Endothelial cell of umbilical vein (primary cell): ENCODE results near the gene COX10. TPM values are rescaled to one million over a fixed set of nuclear protein-coding genes. Genes with fewer than 3 reads are reported as not detected.

Experiments
- BruUV-seq: library from RNA; stranded (reverse); fragments of 400-500 nt; replicated peaks from 2 replicates; lab custom pipeline; 2021; lab: Mats Ljungman, UMichigan
- CTCF ChIA-PET: fragments of 300-600, 350-600 bp; sonication (Branson Sonifier 250); formaldehyde crosslinking; loops from one replicate; lab custom pipeline; 2021; ENCODE audit warnings: antibody characterized with exemption, inconsistent platforms; lab: Charles Lee
- POLR2A ChIA-PET: fragments of 300-600, 350-600 bp; sonication (Branson Sonifier 250); formaldehyde crosslinking; loops from one replicate; lab custom pipeline; 2021; ENCODE audit warnings: antibody characterized with exemption, inconsistent platforms; lab: Charles Lee
- DNase-seq: peaks from one replicate; pipeline ENCODE4 v3.0.0-alpha.2; 2011; ENCODE audit warnings: low read depth, low spot score
- FAIRE-seq: peaks from 2 replicates; lab custom pipeline; 2011; peaks lifted over from hg19 to GRCh38; lab: Jason Lieb, UNC
- H2AFZ ChIP-seq: 2 replicates; pipeline ENCODE4 v1.6.0; 2012; ENCODE audit warnings: low read depth, low read length, control low read depth, inconsistent platforms
- H3K27ac ChIP-seq: 2 replicates; pipeline ENCODE4 v1.5.1; 2011; ENCODE audit warnings: low read depth, mild to moderate bottlenecking, control low read depth, low read length, moderate library complexity; ENCODE audit not compliant: insufficient read depth
- H3K27me3 ChIP-seq, 2 experiments: 2 replicates each; pipeline versions ENCODE4 v1.6.0 to v1.6.1; 2011; ENCODE audit warnings: low read length in 2 of 2, mixed read lengths in 1 of 2; ENCODE audit not compliant: control insufficient read depth in 2 of 2, insufficient read depth in 2 of 2
- H3K36me3 ChIP-seq, 2 experiments: 2 replicates in 1 of 2; 3 replicates in 1 of 2; pipeline ENCODE4 v1.5.1; 2011; ENCODE audit warnings: low read length in 2 of 2, mild to moderate bottlenecking in 1 of 2, moderate library complexity in 1 of 2; ENCODE audit not compliant: control insufficient read depth in 2 of 2, insufficient read depth in 2 of 2; ENCODE audit errors: extremely low read depth in 1 of 2
- H3K4me1 ChIP-seq: 3 replicates; pipeline ENCODE4 v1.5.1; 2011; ENCODE audit warnings: mild to moderate bottlenecking, low read length; ENCODE audit not compliant: control insufficient read depth, insufficient read depth; ENCODE audit errors: extremely low read depth
- H3K4me2 ChIP-seq: 2 replicates; pipeline ENCODE4 v1.6.1; 2011; ENCODE audit warnings: low read length, control low read depth, mixed read lengths; ENCODE audit not compliant: insufficient read depth
- H3K4me3 ChIP-seq, 3 experiments: fragments of 200-600 bp in 1 of 3; sonication (generic), shearing (Covaris generic) in 1 of 3; replicated peaks in 1 of 3; 2 replicates each; pipeline ENCODE4 v1.5.1; 2011 to 2016; ENCODE audit warnings: control low read depth in 3 of 3, low read length in 3 of 3, mild to moderate bottlenecking in 2 of 3, inconsistent platforms in 1 of 3, low read depth in 1 of 3, moderate library complexity in 1 of 3; ENCODE audit not compliant: insufficient read depth in 1 of 3
- H3K79me2 ChIP-seq: 2 replicates; pipeline ENCODE4 v1.6.0; 2012; ENCODE audit warnings: low read length, inconsistent platforms; ENCODE audit not compliant: control insufficient read depth, insufficient read depth
- H3K9ac ChIP-seq: replicated peaks from 2 replicates; pipeline ENCODE3; 2011; ENCODE audit warnings: low read length, control low read depth; ENCODE audit not compliant: insufficient read depth; ENCODE audit errors: extremely low read depth
- H3K9me1 ChIP-seq: replicated peaks from 3 replicates; pipeline ENCODE4 v1.6.0; 2011; ENCODE audit warnings: mild to moderate bottlenecking, low read length; ENCODE audit not compliant: control insufficient read depth, insufficient read depth; ENCODE audit errors: extremely low read depth
- H3K9me3 ChIP-seq: replicated peaks from 2 replicates; pipeline ENCODE4 v1.5.1; 2012; ENCODE audit warnings: low read length, inconsistent platforms; ENCODE audit not compliant: control insufficient read depth, insufficient read depth
- H4K20me1 ChIP-seq: replicated peaks from 2 replicates; pipeline ENCODE3; 2011; ENCODE audit warnings: mild to moderate bottlenecking, low read length; ENCODE audit not compliant: control insufficient read depth, insufficient read depth; ENCODE audit errors: extremely low read depth
- EZH2 ChIP-seq: IDR thresholded peaks from 2 replicates; pipeline ENCODE4 v1.6.1; 2012; ENCODE audit warnings: borderline replicate concordance, low read depth, mild to moderate bottlenecking, moderate library complexity, low read length, inconsistent platforms; ENCODE audit not compliant: severe bottlenecking
- FOS ChIP-seq: IDR thresholded peaks from 2 replicates; pipeline ENCODE4 v1.6.1; 2011; ENCODE audit warnings: mild to moderate bottlenecking, low read length, moderate library complexity, borderline replicate concordance; ENCODE audit not compliant: insufficient read depth
- GATA2 ChIP-seq: IDR thresholded peaks from 2 replicates; pipeline ENCODE4 v1.7.0; 2011; ENCODE audit warnings: low read depth, mild to moderate bottlenecking, moderate library complexity, mixed read lengths, low read length; ENCODE audit not compliant: insufficient read length, insufficient read depth
- JUN ChIP-seq: IDR thresholded peaks from 2 replicates; pipeline ENCODE4 v1.6.1; 2011; ENCODE audit warnings: borderline replicate concordance, low read depth; ENCODE audit not compliant: insufficient read length, insufficient read depth
- MYC ChIP-seq: IDR thresholded peaks from one replicate; pipeline ENCODE4 v1.6.1; 2011; ENCODE audit warnings: mild to moderate bottlenecking, low read depth, low read length
- POLR2A ChIP-seq: IDR thresholded peaks from 2 replicates; pipeline ENCODE4 v1.6.1; 2012; ENCODE audit warnings: low read depth, mild to moderate bottlenecking, control low read depth, low read length
- POLR2AphosphoS5 ChIP-seq: IDR thresholded peaks from 2 replicates; pipeline ENCODE4 v1.6.1; 2012; ENCODE audit warnings: low read depth, mild to moderate bottlenecking, control low read depth, low read length, moderate library complexity; ENCODE audit not compliant: insufficient read depth
- dilution Hi-C: fragments of 300-500 bp; cut with MboI; formaldehyde crosslinking; loops from one replicate; pipeline ENCODE4 v1.15.0; 2019; ENCODE audit warnings: low sequenced_read_pairs; ENCODE audit not compliant: extremely low pct_ligation_motif_present
- intact Hi-C: fragments of 100-400 bp; cut with micrococcal nuclease; formaldehyde crosslinking; loops from one replicate; pipeline ENCODE4 v1.10.0; 2022
- polyA plus RNA-seq, 4 experiments: library from polyadenylated mRNA; depleted of rRNA in 3 of 4; stranded (reverse) in 3 of 4; unstranded in 1 of 4; fragments of >200 nt; gene quantifications; 2 replicates each; pipeline versions ENCODE4 v1.2.1 to v1.2.3, GENCODE V29; 2011 to 2012; ENCODE audit warnings: missing spikeins in 1 of 4
- total RNA-seq: library from RNA; stranded (reverse); gene quantifications from 2 replicates; pipeline ENCODE4 v1.2.3, GENCODE V29; 2021
- TF ChIP-seq, protein P1 (sequence below), 2 donors: IDR thresholded peaks; 1 replicate in 1 of 2; 2 replicates in 1 of 2; pipeline ENCODE4 v1.5.1; 2011; ENCODE audit warnings: low read length in 2 of 2, mild to moderate bottlenecking in 2 of 2, moderate library complexity in 2 of 2, control low read depth in 1 of 2, inconsistent platforms in 1 of 2, low read depth in 1 of 2; ENCODE audit not compliant: insufficient read depth in 1 of 2; ENCODE audit errors: extremely low read depth in 1 of 2
- TF ChIP-seq, protein P2 (sequence below): IDR thresholded peaks from 2 replicates; pipeline ENCODE4 v1.6.1; 2011; ENCODE audit not compliant: insufficient read depth, insufficient read length

The COX10 gene
- total and polyA plus RNA-seq, 2 donors (not counting 3 experiments of a cell fraction or from before 2014, with no cell fraction given), result 9.8 to 12.1 TPM

DNA sequence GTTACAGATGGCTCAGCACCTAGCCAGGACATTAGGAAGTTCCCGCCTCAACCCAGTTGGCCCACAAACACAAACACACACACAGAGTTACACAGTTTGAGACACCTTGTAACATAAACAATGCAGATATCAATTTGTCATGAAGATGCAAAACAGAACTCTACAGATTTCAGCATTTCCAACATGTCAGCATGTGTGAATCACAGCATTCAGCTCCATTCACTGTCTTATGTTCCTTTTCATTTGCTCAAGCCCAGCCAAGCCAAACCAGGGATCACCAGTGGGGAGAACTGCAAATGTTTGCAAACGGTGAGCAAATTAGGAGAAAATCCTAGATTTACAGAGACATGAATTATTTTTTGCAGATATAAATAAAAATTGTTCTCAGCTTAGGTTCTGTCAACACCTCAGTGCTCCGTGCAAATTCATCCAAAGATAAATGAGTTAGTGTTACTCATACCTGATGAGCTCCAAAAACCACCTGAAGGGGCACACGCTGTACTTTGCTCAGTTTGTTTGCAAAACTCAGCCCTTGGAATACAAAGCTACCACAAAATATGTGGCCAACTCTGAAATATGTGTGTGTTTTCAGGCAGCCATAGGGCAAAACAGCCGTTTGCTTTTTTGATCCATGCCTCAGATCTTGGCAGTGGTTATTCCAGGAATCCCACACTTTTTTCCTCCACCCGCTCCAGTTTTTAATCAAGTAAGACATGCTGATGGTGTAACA is 16.3 kb upstream of the COX10 start:
- Histone ChIP-seq H3K27ac (no peak overlapping the region), H4K20me1 (no peaks in the 10 kb centered on the region), H3K36me3 (no peaks in the 10 kb centered on the region), H3K27me3 (no peaks in the 10 kb centered on the region), H3K9ac (no peak overlapping the region), H3K9me3 (no peaks in the 10 kb centered on the region), H3K9me1 (no peaks in the 10 kb centered on the region), H2AFZ (no peak overlapping the region), H3K4me1 (no peaks in the 10 kb centered on the region), H3K4me3 (no peak overlapping the region), H3K79me2 (no peaks in the 10 kb centered on the region), H3K4me2 (no peak overlapping the region)
- DNase-seq (no peak), FAIRE-seq (no peak)
- intact Hi-C loops, result no loop called here
- TF ChIP-seq, protein P1, sequence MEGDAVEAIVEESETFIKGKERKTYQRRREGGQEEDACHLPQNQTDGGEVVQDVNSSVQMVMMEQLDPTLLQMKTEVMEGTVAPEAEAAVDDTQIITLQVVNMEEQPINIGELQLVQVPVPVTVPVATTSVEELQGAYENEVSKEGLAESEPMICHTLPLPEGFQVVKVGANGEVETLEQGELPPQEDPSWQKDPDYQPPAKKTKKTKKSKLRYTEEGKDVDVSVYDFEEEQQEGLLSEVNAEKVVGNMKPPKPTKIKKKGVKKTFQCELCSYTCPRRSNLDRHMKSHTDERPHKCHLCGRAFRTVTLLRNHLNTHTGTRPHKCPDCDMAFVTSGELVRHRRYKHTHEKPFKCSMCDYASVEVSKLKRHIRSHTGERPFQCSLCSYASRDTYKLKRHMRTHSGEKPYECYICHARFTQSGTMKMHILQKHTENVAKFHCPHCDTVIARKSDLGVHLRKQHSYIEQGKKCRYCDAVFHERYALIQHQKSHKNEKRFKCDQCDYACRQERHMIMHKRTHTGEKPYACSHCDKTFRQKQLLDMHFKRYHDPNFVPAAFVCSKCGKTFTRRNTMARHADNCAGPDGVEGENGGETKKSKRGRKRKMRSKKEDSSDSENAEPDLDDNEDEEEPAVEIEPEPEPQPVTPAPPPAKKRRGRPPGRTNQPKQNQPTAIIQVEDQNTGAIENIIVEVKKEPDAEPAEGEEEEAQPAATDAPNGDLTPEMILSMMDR (IDR thresholded peaks at IDR 0.05; ENCODE audit: extremely low read depth in 1 of 2, insufficient read depth in 1 of 2, low read depth in 1 of 2, low read length in 2 of 2), result no peak
- TF ChIP-seq, protein P2, sequence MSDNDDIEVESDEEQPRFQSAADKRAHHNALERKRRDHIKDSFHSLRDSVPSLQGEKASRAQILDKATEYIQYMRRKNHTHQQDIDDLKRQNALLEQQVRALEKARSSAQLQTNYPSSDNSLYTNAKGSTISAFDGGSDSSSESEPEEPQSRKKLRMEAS, result no peak
- TF ChIP-seq MYC (no peak), POLR2AphosphoS5 (no peak), FOS (no peak), GATA2 (no peak), EZH2 (no peak), POLR2A (no peak), JUN (no peak)
- dilution Hi-C loops, result no loop called here
- POLR2A ChIA-PET, result no interaction called here
- CTCF ChIA-PET, result no interaction called here
- BruUV-seq, result no TSS peak
